Body of pancreas (tissue), 4 donors: Measurements from ENCODE around the gene PIK3C2B.

Source experiments
- CTCF ChIP-seq, 7 experiments: fragments of 450-650 bp in 4 of 7; fragments of 200-600 bp in 3 of 7; sonication (generic) in 3 of 7; IDR thresholded peaks; one replicate each; pipeline ENCODE4 v1.5.1; 2016 to 2019; ENCODE audit warnings: antibody characterized with exemption in 7 of 7
- POLR2A ChIP-seq, 3 donors: fragments of 450-650 bp; IDR thresholded peaks; one replicate each; pipeline ENCODE4 v1.6.1; 2016; ENCODE audit warnings: antibody characterized with exemption in 3 of 3, mild to moderate bottlenecking in 2 of 3

DNA sequence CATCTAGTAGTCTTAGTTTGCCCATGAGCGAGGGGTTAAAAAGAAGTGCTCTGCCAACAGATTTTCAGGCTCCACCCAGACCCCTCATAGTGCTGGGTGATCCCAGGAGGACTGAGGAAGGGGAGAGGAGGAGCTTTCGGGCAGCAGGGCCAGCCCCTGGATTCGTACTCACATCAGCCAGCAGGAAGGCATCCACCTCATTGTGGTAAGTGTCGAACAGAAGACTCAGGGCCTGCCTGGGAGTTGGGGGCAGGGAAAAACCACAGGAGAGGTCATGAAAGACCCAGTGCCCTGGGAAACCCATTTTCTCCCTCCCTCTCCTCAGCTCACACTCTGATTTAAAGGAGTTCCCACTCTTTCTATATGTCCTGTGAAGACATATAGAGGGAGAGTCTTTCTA is 34.9 kb downstream of the PIK3C2B start:
- no peak for TF ChIP-seq CTCF (IDR thresholded peaks at IDR 0.05)
- TF ChIP-seq POLR2A (IDR thresholded peaks at IDR 0.05) = no peak
